ENCODE data around the gene MX1. TPM values are rescaled to one million over a fixed set of nuclear protein-coding genes. Genes with fewer than 3 reads are reported as not detected.
A peak's percentile ranks its signal among the peaks of the same experiment; 100 is the strongest.
"Not testable (repeated sequence)": the region's sequence is repeated elsewhere in the genome, so short reads cannot be mapped to it uniquely, and the experiment has no call there.

The MX1 gene
- total RNA-seq, 2 donors from 2014 or later, result 18.0 to 365 TPM

GRCh38 chr21:41402796-41403195 is 23.2 kb upstream of the MX1 start:
- DNase-seq (ENCODE audit: low spot score in 2 of 2) (no peak), ATAC-seq (no peak)
- Mint-ChIP-seq H3K36me3 (peaks cover 11 to 23% of the 10 kb centered on the region in 2 donors), H3K27ac (no peak overlapping the region), H3K9me3 (no peaks in the 10 kb centered on the region)

- Mint-ChIP-seq H3K36me3 (peaks cover 16 to 27% of the 10 kb centered on the region in 2 donors), H3K27ac (no peak overlapping the region), H3K9me3 (no peaks in the 10 kb centered on the region)
- no peak for ATAC-seq
- no peak for DNase-seq (ENCODE audit: low spot score in 2 of 2)
These were observed 22.7 kb upstream of the MX1 start for GRCh38 chr21:41403331-41403730.

- Mint-ChIP-seq H3K9me3 (no peaks in the 10 kb centered on the region), H3K27ac (no peak overlapping the region), H3K36me3 (peaks cover 22 to 34% of the 10 kb centered on the region in 2 donors)
- ATAC-seq (no peak), DNase-seq (ENCODE audit: low spot score in 2 of 2) (no peak)
These were observed 22.1 kb upstream of the MX1 start for GRCh38 chr21:41403966-41404365.

GRCh38 chr21:41405321-41405720 is 20.7 kb upstream of the MX1 start:
- Mint-ChIP-seq H3K27ac (no peak overlapping the region), H3K36me3 (peaks cover 31 to 39% of the 10 kb centered on the region in 2 donors), H3K9me3 (peaks cover under 1 to 1% of the 10 kb centered on the region in 2 donors)
- ATAC-seq (no peak), DNase-seq (ENCODE audit: low spot score in 2 of 2) (no peak)

- DNase-seq (ENCODE audit: low spot score in 2 of 2) (no peak), ATAC-seq (no peak)
- H3K36me3 Mint-ChIP-seq, result peaks cover 31 to 39% of the 10 kb centered on the region in 2 donors
- peaks cover 3 to 8% of the 10 kb centered on the region in 2 donors for H3K9me3 Mint-ChIP-seq
- no peak overlapping the region for H3K27ac Mint-ChIP-seq
These were observed 19.7 kb upstream of the MX1 start for GRCh38 chr21:41406340-41406739.

DNA sequence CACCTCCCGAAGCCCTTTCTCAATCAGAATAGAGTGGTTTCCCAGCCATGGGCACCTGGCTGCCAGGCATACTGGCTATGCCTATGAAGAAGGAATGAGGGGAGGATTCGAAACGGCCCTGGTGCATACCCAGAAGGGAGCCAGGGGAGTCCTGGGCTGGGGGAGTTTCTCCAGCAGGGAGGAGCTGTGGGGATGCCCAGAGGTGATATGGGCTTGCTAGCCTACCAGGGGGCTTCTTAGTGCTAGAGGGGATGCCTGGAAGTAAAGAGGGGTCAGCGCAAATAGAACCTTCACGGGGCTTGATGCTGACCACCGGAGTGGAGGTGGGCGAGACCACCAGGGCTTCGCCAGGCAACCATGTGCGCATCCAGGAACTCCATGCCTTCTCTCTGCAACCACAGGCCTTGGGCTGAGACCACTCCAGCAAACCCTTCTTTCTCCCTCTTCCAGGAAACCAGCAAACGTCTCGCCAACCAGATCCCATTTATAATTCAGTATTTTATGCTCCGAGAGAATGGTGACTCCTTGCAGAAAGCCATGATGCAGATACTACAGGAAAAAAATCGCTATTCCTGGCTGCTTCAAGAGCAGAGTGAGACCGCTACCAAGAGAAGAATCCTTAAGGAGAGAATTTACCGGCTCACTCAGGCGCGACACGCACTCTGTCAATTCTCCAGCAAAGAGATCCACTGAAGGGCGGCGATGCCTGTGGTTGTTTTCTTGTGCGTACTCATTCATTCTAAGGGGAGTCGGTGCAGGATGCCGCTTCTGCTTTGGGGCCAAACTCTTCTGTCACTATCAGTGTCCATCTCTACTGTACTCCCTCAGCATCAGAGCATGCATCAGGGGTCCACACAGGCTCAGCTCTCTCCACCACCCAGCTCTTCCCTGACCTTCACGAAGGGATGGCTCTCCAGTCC is 18.2 kb upstream of the MX1 start:
- peaks cover 8 to 17% of the 10 kb centered on the region in 2 donors for H3K9me3 Mint-ChIP-seq
- peak overlapping the region in 1 of 2 donors; percentile 7 for H3K27ac Mint-ChIP-seq
- peaks cover 35 to 44% of the 10 kb centered on the region in 2 donors for H3K36me3 Mint-ChIP-seq
- DNase-seq (ENCODE audit: low spot score in 2 of 2) (no peak), ATAC-seq (no peak)

DNA sequence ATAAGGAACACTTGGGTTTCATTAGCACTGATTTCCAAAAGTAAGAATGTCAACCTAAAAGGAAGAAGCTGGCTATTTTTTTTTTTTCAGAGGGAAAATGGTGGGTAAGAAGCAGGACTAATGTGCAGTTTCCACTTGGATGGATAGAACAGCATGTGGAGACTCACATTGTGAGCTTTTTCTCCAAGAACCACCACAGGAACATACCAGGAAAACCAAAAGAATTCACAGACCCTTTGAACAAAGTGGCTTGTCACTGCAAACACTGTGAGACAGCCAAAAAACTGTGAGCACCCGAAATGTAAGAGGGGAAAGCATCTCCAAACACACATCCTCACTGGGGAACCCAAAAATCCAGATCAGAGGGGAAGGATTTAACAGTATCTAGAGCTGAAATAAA is 15.7 kb upstream of the MX1 start:
- ATAC-seq (no peak), DNase-seq (ENCODE audit: low spot score in 2 of 2) (no peak)
- peaks cover 19 to 31% of the 10 kb centered on the region in 2 donors for H3K9me3 Mint-ChIP-seq
- H3K36me3 Mint-ChIP-seq, result peaks cover 43 to 44% of the 10 kb centered on the region in 2 donors
- no peak overlapping the region for H3K27ac Mint-ChIP-seq

GRCh38 chr21:41410767-41411448 is 15.1 kb upstream of the MX1 start:
- ATAC-seq, result no peak

GRCh38 chr21:41411449-41412089 is 14.5 kb upstream of the MX1 start:
- H3K9me3 Mint-ChIP-seq, result peaks cover 19 to 31% of the 10 kb centered on the region in 2 donors
- H3K36me3 Mint-ChIP-seq, result peaks cover 43 to 44% of the 10 kb centered on the region in 2 donors
- no peak overlapping the region for H3K27ac Mint-ChIP-seq
- no peak for DNase-seq (ENCODE audit: low spot score in 2 of 2)
- ATAC-seq, result peak in 1 of 2 donors; percentile 52

More at GRCh38 chr21:41410767-41411448, 15.1 kb upstream of the MX1 start:
- Mint-ChIP-seq H3K27ac (no peak overlapping the region), H3K36me3 (peaks cover 43 to 44% of the 10 kb centered on the region in 2 donors), H3K9me3 (peaks cover 19 to 31% of the 10 kb centered on the region in 2 donors)
- no peak for DNase-seq (ENCODE audit: low spot score in 2 of 2)

DNA sequence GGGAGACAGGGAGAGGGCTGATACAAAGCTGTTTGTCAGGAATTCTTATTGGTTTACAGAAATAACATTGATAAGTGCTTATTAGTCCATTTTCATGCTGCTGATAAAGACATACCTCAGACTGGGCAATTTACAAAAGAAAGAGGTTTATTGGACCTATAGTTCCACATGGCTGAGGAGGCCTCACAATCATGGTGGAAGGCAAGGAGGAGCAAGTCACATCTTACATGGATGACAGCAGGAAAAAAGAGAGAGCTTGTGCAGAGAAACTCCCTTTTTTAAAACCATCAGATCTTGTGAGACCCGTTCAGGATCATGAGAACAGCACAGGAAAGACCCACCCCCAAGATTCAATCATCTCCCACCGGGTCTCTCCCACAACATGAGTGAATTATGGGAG is 8.5 kb upstream of the MX1 start:
- H3K9me3 Mint-ChIP-seq, result peaks cover 15 to 26% of the 10 kb centered on the region in 2 donors
- H3K27ac Mint-ChIP-seq, result peak overlapping the region in 1 of 2 donors; percentile 25
- H3K36me3 Mint-ChIP-seq, result peaks cover 5 to 15% of the 10 kb centered on the region in 2 donors
- not testable (repeated sequence) for DNase-seq (ENCODE audit: low spot score in 2 of 2); ATAC-seq

GRCh38 chr21:41418393-41418792 is 7.6 kb upstream of the MX1 start:
- ATAC-seq (no peak), DNase-seq (ENCODE audit: low spot score in 2 of 2) (no peak)
- H3K9me3 Mint-ChIP-seq, result peaks cover 10 to 18% of the 10 kb centered on the region in 2 donors
- H3K27ac Mint-ChIP-seq, result no peak overlapping the region
- H3K36me3 Mint-ChIP-seq, result peaks cover 6 to 7% of the 10 kb centered on the region in 2 donors

- no peak for DNase-seq (ENCODE audit: low spot score in 2 of 2)
- ATAC-seq, result no peak
- peaks cover 6 to 16% of the 10 kb centered on the region in 2 donors for H3K9me3 Mint-ChIP-seq
- H3K36me3 Mint-ChIP-seq, result peaks cover under 1 to 6% of the 10 kb centered on the region in 2 donors
- peak overlapping the region in 1 of 2 donors; percentile 58 for H3K27ac Mint-ChIP-seq
These were observed 6.9 kb upstream of the MX1 start for GRCh38 chr21:41418956-41419680.

GRCh38 chr21:41419921-41420862 is 5.8 kb upstream of the MX1 start:
- ATAC-seq (peak; percentile 80 to 82), DNase-seq (ENCODE audit: low spot score in 2 of 2) (peak; percentile 38 to 63)
- Mint-ChIP-seq H3K9me3 (peaks cover 4 to 13% of the 10 kb centered on the region in 2 donors), H3K36me3 (peaks cover 0 to 10% of the 10 kb centered on the region in 2 donors), H3K27ac (peak overlapping the region; percentile 87 to 97)

DNA sequence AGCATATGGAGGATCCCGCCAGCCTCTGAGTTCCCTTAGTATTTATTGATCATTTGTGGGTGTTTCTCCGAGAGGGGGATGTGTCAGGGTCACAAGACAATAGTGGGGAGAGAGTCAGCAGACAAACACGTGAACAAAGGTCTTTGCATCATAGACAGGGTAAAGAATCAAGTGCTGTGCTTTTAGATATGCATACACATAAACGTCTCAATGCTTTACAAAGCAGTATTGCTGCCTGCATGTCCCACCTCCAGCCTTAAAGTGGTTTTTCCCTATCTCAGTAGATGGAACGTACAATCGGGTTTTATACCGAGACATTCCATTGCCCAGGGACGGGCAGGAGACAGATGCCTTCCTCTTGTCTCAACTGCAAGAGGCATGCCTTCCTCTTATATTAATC is 5.0 kb upstream of the MX1 start:
- peak overlapping the region; percentile 87 to 97 for H3K27ac Mint-ChIP-seq
- not testable (repeated sequence) for ATAC-seq; DNase-seq (ENCODE audit: low spot score in 2 of 2)
- peaks cover 4 to 13% of the 10 kb centered on the region in 2 donors for H3K9me3 Mint-ChIP-seq
- peaks cover 0 to 15% of the 10 kb centered on the region in 2 donors for H3K36me3 Mint-ChIP-seq

Data from activated naive CD4-positive, alpha-beta T cell treated with anti-CD3 and anti-CD28 coated beads, Interleukin-2, amount 50 U/mL, for 72 hours (primary cell).